Measurements from ENCODE around the gene SLC25A13. TPM values are rescaled to one million over a fixed set of nuclear protein-coding genes. Genes with fewer than 3 reads are reported as not detected.

Gene SLC25A13
- total RNA-seq, 1 experiment from 2014 or later, result 71.3 TPM

DNA sequence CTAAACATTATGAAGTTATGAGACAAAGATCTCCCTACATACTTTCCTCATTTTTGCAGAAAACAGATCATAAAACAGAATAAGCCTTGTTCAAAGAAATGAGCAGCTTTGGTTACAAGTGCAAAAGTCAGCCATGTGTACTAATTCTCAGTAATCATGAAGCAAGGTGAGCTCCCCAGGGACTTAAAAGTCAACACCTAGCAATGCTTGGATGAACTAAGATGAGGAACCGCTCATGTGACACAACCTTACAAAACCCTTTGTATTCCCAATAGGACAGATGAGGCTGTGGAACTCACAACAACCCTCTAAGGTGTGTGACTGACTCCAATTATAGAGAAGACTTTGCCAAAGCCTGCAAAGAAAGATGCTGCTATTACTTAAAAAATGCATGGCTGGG is 154.5 kb downstream of the SLC25A13 start:
- DNase-seq (ENCODE audit: low spot score), result no peak

DNA sequence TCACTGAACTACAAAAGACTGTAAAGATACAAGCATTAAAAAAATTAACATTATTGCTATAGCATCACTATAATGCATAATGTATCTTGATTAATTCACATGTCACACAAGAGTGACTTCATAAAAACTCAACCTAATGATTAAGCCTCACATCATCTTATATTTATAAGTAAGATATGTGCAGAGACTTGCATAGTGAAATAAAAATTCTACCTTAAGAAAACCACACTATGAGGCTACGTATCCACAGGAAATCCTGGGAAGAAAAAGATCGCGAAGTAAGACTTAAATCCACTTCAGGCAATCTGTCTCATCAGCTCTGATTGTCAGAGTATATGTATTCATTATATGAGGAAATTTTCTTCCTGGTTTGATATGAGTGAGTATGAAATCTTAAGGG is 160.0 kb downstream of the SLC25A13 start:
- no peak for DNase-seq (ENCODE audit: low spot score)

DNA sequence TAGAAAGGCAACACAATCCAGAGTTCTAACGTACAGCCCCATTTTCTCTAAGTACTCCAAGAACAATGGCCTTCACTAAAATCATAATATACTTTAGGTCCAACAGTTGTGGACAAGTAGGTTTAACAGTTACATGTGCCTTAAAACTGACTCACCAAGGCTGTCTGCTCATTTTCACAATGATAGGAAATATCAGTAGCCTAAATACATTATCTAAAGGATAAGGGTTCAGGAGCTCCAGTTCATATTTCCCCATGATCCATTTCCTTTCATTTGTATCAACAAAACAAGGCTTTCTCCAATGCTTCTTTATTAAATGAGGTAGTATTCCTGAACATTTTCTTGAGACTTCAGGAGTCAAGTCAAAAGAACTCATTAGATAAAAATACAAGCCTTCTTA is 164.0 kb downstream of the SLC25A13 start:
- no peak for DNase-seq (ENCODE audit: low spot score)

- peak; percentile 22 for DNase-seq (ENCODE audit: low spot score)
Observed at GRCh38 chr7:96154506-96154905, 167.4 kb downstream of the SLC25A13 start.

DNA sequence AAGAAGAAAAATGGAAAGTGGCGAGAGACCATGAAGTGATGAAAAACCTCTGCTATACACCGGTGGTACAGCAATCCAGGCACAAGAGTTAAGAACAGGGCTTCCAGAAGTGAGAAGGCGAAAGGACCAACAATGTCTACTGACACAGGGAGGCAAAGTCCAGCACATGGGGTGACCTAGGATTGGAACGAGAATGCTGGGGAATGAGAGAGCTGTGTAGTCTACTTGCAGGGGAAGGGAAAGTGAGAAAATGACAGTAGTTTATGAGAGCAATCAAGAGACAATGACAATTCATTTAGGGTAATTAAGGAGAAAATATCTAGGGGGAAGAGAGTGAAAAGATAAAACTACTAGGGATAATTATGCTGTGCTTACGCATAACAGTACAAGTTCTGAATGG is 169.2 kb downstream of the SLC25A13 start:
- DNase-seq (ENCODE audit: low spot score), result no peak

DNA sequence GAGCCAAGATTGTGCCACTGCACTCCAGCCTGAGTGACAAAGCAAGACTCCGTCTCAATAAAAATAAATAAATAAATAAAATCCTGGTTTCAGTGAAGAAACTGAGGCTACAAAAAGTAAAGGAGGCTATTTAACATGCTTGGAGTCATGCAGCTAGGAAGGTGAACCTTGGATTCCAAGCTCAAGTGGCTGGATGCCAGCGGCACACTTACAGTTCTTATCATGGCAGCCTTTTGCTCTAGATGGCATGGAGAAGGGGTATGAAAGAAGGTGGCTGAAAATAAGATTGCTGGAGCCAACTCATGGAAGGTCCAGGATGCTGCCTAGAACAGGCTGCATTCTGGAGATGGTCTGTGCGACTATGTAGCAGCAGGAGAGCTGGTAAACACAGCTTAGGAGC is 170.0 kb downstream of the SLC25A13 start:
- DNase-seq (ENCODE audit: low spot score), result no peak

DNA sequence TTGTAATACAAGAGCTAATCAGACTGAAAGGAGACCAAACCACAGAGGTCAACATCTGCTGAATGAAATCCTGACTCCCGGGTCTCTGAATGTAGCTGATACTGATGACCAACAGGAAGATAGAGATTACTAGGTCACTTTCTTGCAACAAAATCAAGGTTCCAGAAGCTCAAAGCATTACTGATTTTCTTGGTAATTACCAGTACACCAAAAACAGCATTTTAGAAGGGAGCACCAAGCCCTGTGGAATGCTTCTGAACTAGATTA is 177.7 kb downstream of the SLC25A13 start:
- DNase-seq (ENCODE audit: low spot score), result no peak

DNA sequence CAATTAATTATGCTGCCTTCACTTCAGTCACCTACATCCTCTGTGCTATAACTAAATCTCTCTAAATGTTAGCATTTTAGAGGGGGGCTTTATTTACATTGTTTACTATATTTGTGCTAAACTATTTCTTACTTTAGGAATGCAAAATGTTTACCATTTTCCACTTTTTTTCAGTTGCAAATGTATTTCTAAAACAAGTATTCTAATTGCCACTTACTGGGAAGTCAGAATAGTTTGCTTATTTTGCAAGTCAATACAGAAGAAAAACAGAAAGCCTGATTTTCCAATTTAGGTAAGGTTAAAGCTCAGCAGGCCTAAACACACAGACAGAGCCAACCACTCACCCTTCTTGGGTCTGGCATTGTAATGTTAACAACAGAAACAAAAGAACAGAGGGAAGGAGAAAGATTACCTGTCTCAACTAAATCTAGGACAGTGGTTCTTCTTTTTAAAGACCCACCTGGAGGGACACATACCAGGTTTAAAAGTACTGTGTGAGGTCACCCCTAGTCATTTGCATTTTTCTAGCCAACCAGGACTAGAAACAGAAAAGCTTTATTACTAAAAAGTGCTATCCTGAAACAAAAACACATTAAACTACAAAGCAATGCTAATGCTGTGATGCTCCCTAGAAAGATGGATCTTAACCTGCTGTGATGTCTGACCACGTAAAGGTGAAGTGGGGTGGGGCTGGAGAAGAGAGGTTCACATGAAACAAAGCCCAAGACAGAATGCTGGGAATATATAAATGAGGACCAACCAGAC is 178.2 kb downstream of the SLC25A13 start:
- no peak for DNase-seq (ENCODE audit: low spot score)

DNA sequence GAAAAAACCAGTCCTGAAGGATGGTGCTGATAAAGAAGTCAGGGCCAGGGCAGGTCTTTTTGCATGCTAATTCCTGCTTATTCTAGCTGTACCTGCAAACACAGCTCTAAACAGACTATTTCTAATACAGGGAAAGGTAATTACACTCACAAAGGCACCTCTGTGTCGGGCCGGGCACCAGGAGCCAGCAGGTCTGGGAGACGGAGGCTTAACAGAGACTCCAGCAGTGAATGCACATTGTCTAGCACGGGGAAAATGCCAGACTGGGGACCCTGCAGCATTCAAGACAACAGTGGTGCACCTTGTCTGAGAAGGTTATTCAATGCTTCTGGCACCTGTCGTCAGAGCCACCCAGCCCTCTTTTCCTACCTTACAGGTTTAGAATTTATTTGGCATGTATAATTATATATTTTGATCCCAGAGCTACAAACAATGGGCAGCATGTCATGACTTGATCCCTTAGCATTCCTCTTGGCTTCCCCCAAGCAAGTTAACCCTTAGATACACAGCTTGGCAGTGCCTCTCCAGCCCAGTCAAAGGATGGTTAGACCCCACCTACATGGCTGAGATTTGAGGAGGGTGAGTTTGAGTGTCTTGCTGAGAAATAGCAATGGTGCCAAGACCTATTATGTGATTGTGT is 185.2 kb downstream of the SLC25A13 start:
- no peak for DNase-seq (ENCODE audit: low spot score)

- no peak for DNase-seq (ENCODE audit: low spot score)
Observed at GRCh38 chr7:96135241-96135640, 186.7 kb downstream of the SLC25A13 start.

GRCh38 chr7:96131525-96131924 is 190.4 kb downstream of the SLC25A13 start:
- no peak for DNase-seq (ENCODE audit: low spot score)

GRCh38 chr7:96127746-96128145 is 194.2 kb downstream of the SLC25A13 start:
- no peak for DNase-seq (ENCODE audit: low spot score)

DNA sequence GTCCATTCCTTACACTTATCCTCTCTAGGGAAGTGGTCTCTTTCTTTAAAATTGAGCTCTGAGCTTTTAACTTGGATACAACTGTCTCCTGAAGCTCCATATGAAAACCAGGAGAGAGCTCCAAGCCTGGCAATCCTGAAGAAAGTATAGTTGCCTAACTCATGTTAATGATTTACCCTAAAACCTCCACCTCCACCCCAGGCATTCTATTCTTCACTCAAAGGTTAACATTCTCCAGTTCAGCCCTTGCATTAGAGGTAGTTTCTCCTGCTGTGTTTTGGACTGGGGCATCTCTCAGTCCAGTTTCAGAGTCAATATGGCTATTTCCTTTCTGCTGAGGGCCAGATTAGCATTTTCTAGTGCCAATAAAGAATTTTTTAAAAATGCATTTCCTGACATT is 195.5 kb downstream of the SLC25A13 start:
- DNase-seq (ENCODE audit: low spot score), result no peak

DNA sequence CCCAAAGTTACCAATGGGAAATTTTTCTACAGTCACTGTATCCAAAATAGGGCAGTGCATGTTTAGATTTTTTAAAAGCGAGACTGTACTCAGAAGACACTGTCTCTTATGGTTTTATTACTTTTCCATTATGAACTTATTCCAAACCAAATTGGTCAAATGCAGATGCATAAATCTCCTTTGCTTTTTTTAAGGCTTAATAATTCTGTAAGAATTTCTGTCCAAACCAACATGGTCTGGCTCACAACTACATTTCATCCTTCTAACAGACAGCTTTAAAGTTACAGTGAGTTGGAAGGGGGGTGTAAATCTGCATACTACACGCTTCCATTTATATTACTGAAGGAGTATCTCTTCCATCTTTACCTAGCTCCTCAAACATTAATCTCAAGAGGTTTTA is 199.2 kb downstream of the SLC25A13 start:
- DNase-seq (ENCODE audit: low spot score), result no peak

DNA sequence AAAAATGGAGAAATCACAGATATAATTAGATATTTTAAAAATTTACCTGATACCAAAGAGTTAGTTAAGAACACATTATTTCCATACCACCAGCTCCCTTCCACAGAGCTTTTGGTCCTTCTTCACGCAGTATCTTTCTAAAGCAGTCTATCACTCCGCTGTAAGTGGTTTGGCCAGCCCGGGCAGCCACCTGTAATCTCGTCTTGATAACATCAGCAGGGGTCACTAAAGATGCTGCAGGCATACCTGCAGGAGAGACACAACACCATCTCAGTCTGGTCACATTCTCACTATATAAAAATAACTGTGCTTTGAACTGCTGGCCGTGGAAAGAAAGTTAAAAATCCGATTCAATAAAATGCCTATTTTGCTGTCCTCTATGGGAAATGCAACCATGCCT is 200.1 kb downstream of the SLC25A13 start:
- no peak for DNase-seq (ENCODE audit: low spot score)

- DNase-seq (ENCODE audit: low spot score), result no peak
Observed at GRCh38 chr7:96120445-96121225, 201.3 kb downstream of the SLC25A13 start.

- no peak for DNase-seq (ENCODE audit: low spot score)
Observed at GRCh38 chr7:96118449-96119001, 203.4 kb downstream of the SLC25A13 start.

- no peak for DNase-seq (ENCODE audit: low spot score)
Observed at GRCh38 chr7:96116173-96116572, 205.7 kb downstream of the SLC25A13 start.

- DNase-seq (ENCODE audit: low spot score), result no peak
Observed at GRCh38 chr7:96114190-96114589, 207.7 kb downstream of the SLC25A13 start.

DNA sequence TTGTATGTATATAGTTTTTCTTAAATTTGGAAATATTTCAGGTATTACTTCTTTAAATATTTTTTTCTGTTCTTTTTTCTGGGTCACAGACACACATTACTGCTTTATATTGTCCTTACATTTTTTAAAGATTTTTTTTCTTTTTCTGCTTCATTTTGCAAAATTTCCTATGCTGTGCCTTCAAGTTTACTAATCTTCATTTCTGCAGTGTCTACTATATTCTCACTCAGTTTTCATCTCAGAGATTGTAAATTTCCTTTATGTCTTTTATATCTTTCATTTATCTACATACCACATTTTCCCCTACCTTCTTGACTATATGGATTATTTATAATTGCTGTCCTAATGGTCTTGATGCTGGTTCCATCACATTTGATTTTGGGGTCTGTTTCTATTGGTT is 210.5 kb downstream of the SLC25A13 start:
- no peak for DNase-seq (ENCODE audit: low spot score)

DNA sequence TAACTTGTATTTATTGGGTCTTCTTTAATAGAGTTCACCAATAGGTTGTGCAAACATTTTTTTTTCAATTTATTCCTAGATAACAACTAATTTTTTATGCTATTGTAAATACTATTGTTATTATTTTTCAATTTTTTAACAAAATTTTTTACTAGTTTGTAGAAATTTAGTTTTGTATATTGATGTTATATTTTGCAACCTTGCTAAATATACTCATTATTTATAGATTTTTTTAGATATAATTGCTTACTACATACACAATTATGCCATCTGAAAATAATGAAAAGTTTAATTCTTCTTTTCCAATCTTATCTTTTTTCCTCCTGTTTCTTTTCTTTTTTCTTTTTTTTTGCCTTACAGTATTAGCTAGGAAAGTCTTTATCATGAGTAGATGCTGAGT is 216.9 kb downstream of the SLC25A13 start:
- DNase-seq (ENCODE audit: low spot score), result no peak

- no peak for DNase-seq (ENCODE audit: low spot score)
Observed at GRCh38 chr7:96102096-96102811, 219.6 kb downstream of the SLC25A13 start.

All from A172 (cell line).